Esophagus squamous epithelium (tissue), 4 donors: ENCODE measurements around the gene TBX6.

Source experiments
- POLR2A ChIP-seq, 4 donors: fragments of 450-650 bp; IDR thresholded peaks; one replicate each; pipeline ENCODE4 v1.6.1; 2017; ENCODE audit warnings: antibody characterized with exemption in 4 of 4, mild to moderate bottlenecking in 4 of 4, moderate library complexity in 3 of 4
- TF ChIP-seq, protein P1 (sequence below), 6 experiments: fragments of 450-650 bp in 4 of 6; fragments of 200-600 bp in 2 of 6; sonication (generic) in 2 of 6; IDR thresholded peaks; one replicate each; pipeline ENCODE4 v1.5.1; 2016 to 2019; ENCODE audit warnings: antibody characterized with exemption in 6 of 6, mild to moderate bottlenecking in 4 of 6, moderate library complexity in 4 of 6

DNA sequence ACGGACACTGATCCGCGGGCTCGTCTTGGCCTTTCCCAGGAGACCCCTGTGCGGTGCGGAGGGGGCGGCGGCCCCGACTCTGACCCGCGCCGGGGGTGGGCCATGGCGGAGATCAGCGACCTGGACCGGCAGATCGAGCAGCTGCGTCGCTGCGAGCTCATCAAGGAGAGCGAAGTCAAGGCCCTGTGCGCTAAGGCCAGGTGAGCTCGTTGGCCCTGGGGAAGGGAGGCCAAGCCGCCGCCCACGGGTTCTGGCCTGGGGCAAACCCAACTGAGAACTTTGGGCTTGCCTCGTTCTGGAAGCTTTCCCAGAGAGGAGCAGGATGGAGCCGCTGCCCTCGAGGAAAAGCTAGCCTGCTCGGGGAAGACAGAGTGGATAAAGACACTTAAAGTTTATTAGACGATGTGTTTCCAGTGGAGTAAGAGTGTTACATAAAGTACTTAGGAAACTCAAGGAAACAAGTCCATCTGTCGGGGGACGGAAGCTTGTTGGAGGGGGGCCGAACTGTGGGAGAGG is 15.4 kb downstream of the TBX6 start:
- TF ChIP-seq POLR2A (IDR thresholded peaks at IDR 0.05), result no peak
- TF ChIP-seq, protein P1, sequence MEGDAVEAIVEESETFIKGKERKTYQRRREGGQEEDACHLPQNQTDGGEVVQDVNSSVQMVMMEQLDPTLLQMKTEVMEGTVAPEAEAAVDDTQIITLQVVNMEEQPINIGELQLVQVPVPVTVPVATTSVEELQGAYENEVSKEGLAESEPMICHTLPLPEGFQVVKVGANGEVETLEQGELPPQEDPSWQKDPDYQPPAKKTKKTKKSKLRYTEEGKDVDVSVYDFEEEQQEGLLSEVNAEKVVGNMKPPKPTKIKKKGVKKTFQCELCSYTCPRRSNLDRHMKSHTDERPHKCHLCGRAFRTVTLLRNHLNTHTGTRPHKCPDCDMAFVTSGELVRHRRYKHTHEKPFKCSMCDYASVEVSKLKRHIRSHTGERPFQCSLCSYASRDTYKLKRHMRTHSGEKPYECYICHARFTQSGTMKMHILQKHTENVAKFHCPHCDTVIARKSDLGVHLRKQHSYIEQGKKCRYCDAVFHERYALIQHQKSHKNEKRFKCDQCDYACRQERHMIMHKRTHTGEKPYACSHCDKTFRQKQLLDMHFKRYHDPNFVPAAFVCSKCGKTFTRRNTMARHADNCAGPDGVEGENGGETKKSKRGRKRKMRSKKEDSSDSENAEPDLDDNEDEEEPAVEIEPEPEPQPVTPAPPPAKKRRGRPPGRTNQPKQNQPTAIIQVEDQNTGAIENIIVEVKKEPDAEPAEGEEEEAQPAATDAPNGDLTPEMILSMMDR (IDR thresholded peaks at IDR 0.05), result no peak
